GM10847 (cell line): ENCODE measurements around the gene BCL3.

Source experiments
- POLR2A ChIP-seq: IDR thresholded peaks from 2 replicates; pipeline ENCODE4 v1.6.1; 2011; ENCODE audit not compliant: insufficient read length; ENCODE audit errors: extremely low read depth

BCL3 gene

GRCh38 chr19:44808463-44809371 lies 60.2 kb downstream of the BCL3 start, which contains the start of gene BCAM:
TSS of gene BCAM (plus strand) at chr19:44809103. CDS start at chr19:44809125, 22 bp downstream.
- TF ChIP-seq POLR2A: no peak
